Activated CD8-positive, alpha-beta memory T cell treated with anti-CD3 and anti-CD28 coated beads, Interleukin-2, amount 10 ng/mL, durations not matched to agents 7 days and 5 days (primary cell): ENCODE measurements around the gene HHAT. TPM values are rescaled to one million over a fixed set of nuclear protein-coding genes. Genes with fewer than 3 reads are reported as not detected.

Experiments
- ATAC-seq: fragments of 150-1000 bp; cut with Tn5 transposase; one replicate; pipeline ENCODE4 v1.10.0; 2021; ENCODE audit warnings: moderate library complexity
- CTCF ChIA-PET: fragments of 350-600 bp; sonication (Branson Sonifier 250); formaldehyde crosslinking; loops from one replicate; lab custom pipeline; 2021; ENCODE audit warnings: antibody characterized with exemption; lab: Charles Lee
- DNase-seq: peaks from one replicate; pipeline ENCODE4 v3.0.0-alpha.2; 2020
- H3K27ac Mint-ChIP-seq: one replicate; pipeline ENCODE4 v1.8.0; 2021; ENCODE audit warnings: mild to moderate bottlenecking, mixed read lengths
- H3K27me3 Mint-ChIP-seq: one replicate; pipeline ENCODE4 v1.8.0; 2021; ENCODE audit warnings: mixed read lengths
- H3K36me3 Mint-ChIP-seq: one replicate; pipeline ENCODE4 v1.8.0; 2021; ENCODE audit warnings: mild to moderate bottlenecking, mixed read lengths
- H3K4me1 Mint-ChIP-seq: one replicate; pipeline ENCODE4 v1.8.0; 2021; ENCODE audit warnings: mixed read lengths
- H3K4me3 Mint-ChIP-seq: one replicate; pipeline ENCODE4 v1.8.0; 2021; ENCODE audit warnings: mild to moderate bottlenecking, moderate library complexity, mixed read lengths
- H3K9me3 Mint-ChIP-seq: one replicate; pipeline ENCODE4 v1.8.0; 2022; ENCODE audit warnings: low read depth, mixed read lengths
- total RNA-seq, 2 experiments: library from RNA; stranded (reverse); gene quantifications; one replicate each; pipeline ENCODE4 v1.2.3, GENCODE V29; 2021

HHAT gene
- total RNA-seq, 2 experiments from 2014 or later: 0.23 to 0.64 TPM

DNA sequence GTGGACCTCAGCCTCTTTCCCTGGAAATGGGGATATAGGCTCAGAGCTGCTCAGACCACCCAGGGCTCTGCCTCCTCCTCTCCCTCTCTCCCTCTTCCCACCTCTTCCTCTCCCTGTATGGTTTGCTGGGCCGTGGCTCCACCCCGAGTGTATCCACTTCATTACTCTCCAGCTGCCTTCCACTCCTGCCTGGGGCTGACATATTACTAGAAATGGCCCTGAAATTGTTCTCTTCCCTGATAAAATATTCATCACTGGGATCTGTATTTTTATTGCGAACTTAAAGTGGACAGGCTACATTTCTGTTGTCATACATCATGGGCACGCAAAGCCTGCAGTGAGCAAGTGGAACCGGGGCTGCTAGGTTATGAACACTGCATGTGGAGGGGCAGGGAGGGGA, 225.0 kb downstream of the HHAT start:
- CTCF ChIA-PET: no interaction called here
- H3K9me3 Mint-ChIP-seq: no peaks in the 10 kb centered on the region
- H3K4me3 Mint-ChIP-seq: no peak overlapping the region

GRCh38 chr1:210554382-210554781, 225.7 kb downstream of the HHAT start:
- CTCF ChIA-PET: no interaction called here
- ATAC-seq (no peak), DNase-seq (no peak)
- no peak overlapping the region for H3K4me3 Mint-ChIP-seq
- no peaks in the 10 kb centered on the region for H3K36me3 Mint-ChIP-seq
- no peak overlapping the region for H3K27ac Mint-ChIP-seq
- no peaks in the 10 kb centered on the region for H3K4me1 Mint-ChIP-seq
- no peaks in the 10 kb centered on the region for H3K27me3 Mint-ChIP-seq
- H3K9me3 Mint-ChIP-seq: no peaks in the 10 kb centered on the region

More for the DNA sequence above, 225.0 kb downstream of the HHAT start:
- Mint-ChIP-seq H3K4me1 (no peaks in the 10 kb centered on the region), H3K27ac (no peak overlapping the region), H3K36me3 (no peaks in the 10 kb centered on the region), H3K27me3 (no peaks in the 10 kb centered on the region)
- no peak for ATAC-seq
- no peak for DNase-seq

- H3K4me3 Mint-ChIP-seq: no peak overlapping the region
- CTCF ChIA-PET: no interaction called here
- ATAC-seq (no peak), DNase-seq (no peak)
- H3K27me3 Mint-ChIP-seq: no peaks in the 10 kb centered on the region
- no peaks in the 10 kb centered on the region for H3K9me3 Mint-ChIP-seq
- H3K4me1 Mint-ChIP-seq: no peaks in the 10 kb centered on the region
- H3K36me3 Mint-ChIP-seq: no peaks in the 10 kb centered on the region
- H3K27ac Mint-ChIP-seq: no peak overlapping the region
These were observed 227.8 kb downstream of the HHAT start for GRCh38 chr1:210556475-210556874.

GRCh38 chr1:210557426-210558077, 228.8 kb downstream of the HHAT start:
- no peak overlapping the region for H3K27ac Mint-ChIP-seq
- CTCF ChIA-PET: no interaction called here
- no peaks in the 10 kb centered on the region for H3K27me3 Mint-ChIP-seq
- ATAC-seq (no peak), DNase-seq (no peak)
- H3K36me3 Mint-ChIP-seq: no peaks in the 10 kb centered on the region
- H3K9me3 Mint-ChIP-seq: no peaks in the 10 kb centered on the region
- H3K4me3 Mint-ChIP-seq: no peak overlapping the region
- H3K4me1 Mint-ChIP-seq: no peaks in the 10 kb centered on the region

- DNase-seq: no peak
- Mint-ChIP-seq H3K9me3 (no peaks in the 10 kb centered on the region), H3K27ac (no peak overlapping the region), H3K36me3 (no peaks in the 10 kb centered on the region), H3K4me1 (no peaks in the 10 kb centered on the region), H3K27me3 (no peaks in the 10 kb centered on the region), H3K4me3 (no peak overlapping the region)
- no peak for ATAC-seq
- CTCF ChIA-PET: no interaction called here
These were observed 229.6 kb downstream of the HHAT start for GRCh38 chr1:210558302-210558701.

GRCh38 chr1:210565306-210565705, 236.6 kb downstream of the HHAT start:
- DNase-seq: no peak
- CTCF ChIA-PET: interaction anchor here (1.2 kb wide), 1 partner anchor 569 kb away, joined by 3 read pairs; the partner anchor contains the start of gene KCNH1
- H3K4me3 Mint-ChIP-seq: no peak overlapping the region

GRCh38 chr1:210568631-210569030, 239.9 kb downstream of the HHAT start:
- no peak overlapping the region for H3K4me3 Mint-ChIP-seq
- CTCF ChIA-PET: interaction anchor here (1.1 kb wide), 1 partner anchor 14 kb away, joined by 3 read pairs; no protein-coding TSS in a partner anchor

More at GRCh38 chr1:210565306-210565705, 236.6 kb downstream of the HHAT start:
- Mint-ChIP-seq H3K27ac (no peak overlapping the region), H3K4me1 (peaks cover 2% of the 10 kb centered on the region), H3K36me3 (no peaks in the 10 kb centered on the region), H3K27me3 (peaks cover 2% of the 10 kb centered on the region), H3K9me3 (no peaks in the 10 kb centered on the region)
- no peak for ATAC-seq

GRCh38 chr1:210570116-210570515, 241.4 kb downstream of the HHAT start:
- Mint-ChIP-seq H3K27me3 (no peaks in the 10 kb centered on the region), H3K4me1 (peaks cover 2% of the 10 kb centered on the region), H3K9me3 (no peaks in the 10 kb centered on the region), H3K4me3 (no peak overlapping the region), H3K36me3 (no peaks in the 10 kb centered on the region), H3K27ac (no peak overlapping the region)
- ATAC-seq (no peak), DNase-seq (no peak)
- CTCF ChIA-PET: interaction anchor here (1.3 kb wide), 2 partner anchors 121 to 564 kb away, joined by 3 read pairs; partner anchors contain the start of gene KCNH1

More at GRCh38 chr1:210568631-210569030, 239.9 kb downstream of the HHAT start:
- H3K27me3 Mint-ChIP-seq: peaks cover 2% of the 10 kb centered on the region
- H3K4me1 Mint-ChIP-seq: peaks cover 2% of the 10 kb centered on the region
- no peak overlapping the region for H3K27ac Mint-ChIP-seq
- DNase-seq (no peak), ATAC-seq (no peak)
- no peaks in the 10 kb centered on the region for H3K9me3 Mint-ChIP-seq
- no peaks in the 10 kb centered on the region for H3K36me3 Mint-ChIP-seq

DNA sequence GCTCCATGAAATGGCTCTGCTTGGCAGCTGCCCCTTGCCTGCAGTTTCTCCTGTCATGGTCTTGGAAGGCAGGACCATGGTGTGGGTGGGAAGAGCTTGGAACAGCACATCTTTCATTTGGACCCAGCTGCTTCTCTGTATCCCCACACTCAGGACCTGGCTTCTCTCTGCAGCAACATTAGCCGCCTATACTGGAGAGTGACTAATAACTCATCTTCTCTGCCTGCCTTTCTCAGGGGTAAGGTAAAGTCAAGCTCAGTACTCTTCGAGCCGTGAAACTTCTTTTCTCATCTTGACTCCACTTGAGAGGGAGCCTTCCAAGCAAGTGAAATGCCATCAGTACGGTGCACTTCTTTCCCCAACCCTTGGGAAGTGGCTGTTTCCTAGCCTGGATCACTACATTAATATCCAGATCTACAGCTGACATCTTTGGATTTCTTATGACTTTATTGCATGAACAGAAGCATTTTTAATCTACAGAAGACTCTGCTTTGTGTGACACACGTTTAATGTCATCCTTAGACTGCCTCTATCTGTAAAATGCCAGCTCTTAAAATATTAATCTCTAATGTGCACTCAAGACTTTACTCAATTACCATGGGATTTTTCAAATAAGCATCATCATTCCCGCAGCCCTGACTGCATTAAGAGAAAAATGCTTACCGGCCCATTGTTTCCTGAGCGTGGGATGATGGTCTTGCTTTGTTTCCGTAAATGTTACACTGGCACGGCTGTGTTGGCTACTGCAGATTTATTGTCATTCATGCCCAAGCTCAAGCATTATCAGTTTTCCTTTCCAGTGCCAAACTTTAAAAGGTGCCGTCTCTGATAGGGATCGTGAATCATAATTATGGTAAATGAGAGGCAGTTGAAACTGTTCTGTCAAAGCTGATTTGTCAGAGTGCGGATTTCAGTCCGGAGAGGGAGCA, 242.9 kb downstream of the HHAT start:
- Mint-ChIP-seq H3K4me1 (peaks cover 2% of the 10 kb centered on the region), H3K36me3 (no peaks in the 10 kb centered on the region), H3K9me3 (no peaks in the 10 kb centered on the region), H3K4me3 (no peak overlapping the region), H3K27ac (no peak overlapping the region), H3K27me3 (no peaks in the 10 kb centered on the region)
- DNase-seq (no peak), ATAC-seq (no peak)
- CTCF ChIA-PET: interaction anchor here (1.3 kb wide), 1 partner anchor 122 kb away, joined by 3 read pairs; no protein-coding TSS in a partner anchor

- no peak for DNase-seq
- peaks cover 5% of the 10 kb centered on the region for H3K9me3 Mint-ChIP-seq
- no peak overlapping the region for H3K27ac Mint-ChIP-seq
- H3K4me3 Mint-ChIP-seq: no peak overlapping the region
- peaks cover 2% of the 10 kb centered on the region for H3K4me1 Mint-ChIP-seq
- peaks cover 3% of the 10 kb centered on the region for H3K36me3 Mint-ChIP-seq
- no peaks in the 10 kb centered on the region for H3K27me3 Mint-ChIP-seq
- CTCF ChIA-PET: no interaction called here
- no peak for ATAC-seq
These were observed 244.4 kb downstream of the HHAT start for GRCh38 chr1:210573141-210573540.

GRCh38 chr1:210582205-210582970, 253.7 kb downstream of the HHAT start:
- ATAC-seq: peak; percentile 49
- H3K27me3 Mint-ChIP-seq: peaks cover 5% of the 10 kb centered on the region
- H3K36me3 Mint-ChIP-seq: peaks cover under 1% of the 10 kb centered on the region
- DNase-seq: no peak
- H3K9me3 Mint-ChIP-seq: peaks cover under 1% of the 10 kb centered on the region
- no peak overlapping the region for H3K4me3 Mint-ChIP-seq
- H3K4me1 Mint-ChIP-seq: peaks cover 10% of the 10 kb centered on the region
- CTCF ChIA-PET: interaction anchor here (0.7 to 7.4 kb wide), 8 partner anchors 14 to 552 kb away, joined by 3 to 69 read pairs (median 4); partner anchors contain the start of gene KCNH1
- H3K27ac Mint-ChIP-seq: no peak overlapping the region

GRCh38 chr1:210584439-210585113, 255.9 kb downstream of the HHAT start:
- H3K27me3 Mint-ChIP-seq: no peaks in the 10 kb centered on the region

More at GRCh38 chr1:210584439-210585113, 255.9 kb downstream of the HHAT start:
- Mint-ChIP-seq H3K4me3 (no peak overlapping the region), H3K4me1 (peaks cover 10% of the 10 kb centered on the region), H3K36me3 (no peaks in the 10 kb centered on the region), H3K9me3 (no peaks in the 10 kb centered on the region), H3K27ac (no peak overlapping the region)
- peak; percentile 90 for ATAC-seq
- peak; percentile 86 for DNase-seq
- CTCF ChIA-PET: interaction anchor here (0.7 to 7.4 kb wide), 5 partner anchors 136 to 549 kb away, joined by 3 to 69 read pairs (median 3); partner anchors contain the start of gene KCNH1
